Stimulated activated memory B cell treated with anti-CD40 and anti-IgM and Interleukin-4, amounts not matched to agents 10 μg/mL and 1 μg/mL and 100 μg/mL, for 72 hours (primary cell): ENCODE results near the gene OR9G1.
A peak's percentile ranks its signal among the peaks of the same experiment; 100 is the strongest.
"Not testable (repeated sequence)": the region's sequence is repeated elsewhere in the genome, so short reads cannot be mapped to it uniquely, and the experiment has no call there.

Source experiments
- ATAC-seq: fragments of 150-1000 bp; cut with Tn5 transposase; 2 replicates; pipeline ENCODE4 v1.10.0; 2021
- H3K27ac Mint-ChIP-seq: one replicate; pipeline ENCODE4 v1.8.0; 2022; ENCODE audit warnings: mild to moderate bottlenecking, mixed read lengths
- H3K27me3 Mint-ChIP-seq: one replicate; pipeline ENCODE4 v1.8.0; 2022; ENCODE audit warnings: mixed read lengths
- H3K36me3 Mint-ChIP-seq: one replicate; pipeline ENCODE4 v1.8.0; 2022; ENCODE audit warnings: mixed read lengths
- H3K4me1 Mint-ChIP-seq: one replicate; pipeline ENCODE4 v1.8.0; 2022; ENCODE audit warnings: mixed read lengths
- H3K4me3 Mint-ChIP-seq: one replicate; pipeline ENCODE4 v1.8.0; 2022; ENCODE audit warnings: mild to moderate bottlenecking, moderate library complexity, mixed read lengths
- H3K9me3 Mint-ChIP-seq: one replicate; pipeline ENCODE4 v1.8.0; 2022; ENCODE audit warnings: mixed read lengths

Gene OR9G1

GRCh38 chr11:56698795-56699194, at the start of gene OR9G1:
TSS of gene OR9G1 (plus strand) at chr11:56699095. CDS start at chr11:56700388, 1,293 bp downstream.
- peaks cover 7% of the 10 kb centered on the region for H3K9me3 Mint-ChIP-seq
- H3K4me1 Mint-ChIP-seq, result no peaks in the 10 kb centered on the region
- no peaks in the 10 kb centered on the region for H3K36me3 Mint-ChIP-seq
- no peak within 1 kb of the TSS for H3K4me3 Mint-ChIP-seq
- H3K27me3 Mint-ChIP-seq, result no peaks in the 10 kb centered on the region
- H3K27ac Mint-ChIP-seq, result no peak within 1 kb of the TSS
- ATAC-seq, result no peak

- H3K36me3 Mint-ChIP-seq, result no peaks in the 10 kb centered on the region
- ATAC-seq, result no peak
- H3K4me1 Mint-ChIP-seq, result no peaks in the 10 kb centered on the region
- H3K9me3 Mint-ChIP-seq, result peaks cover 10% of the 10 kb centered on the region
- no peak overlapping the region for H3K4me3 Mint-ChIP-seq
- H3K27ac Mint-ChIP-seq, result no peak overlapping the region
- no peaks in the 10 kb centered on the region for H3K27me3 Mint-ChIP-seq
Measured at GRCh38 chr11:56659755-56660154, 39.1 kb upstream of the OR9G1 start.

- ATAC-seq, result no peak
- H3K4me1 Mint-ChIP-seq, result no peaks in the 10 kb centered on the region
- peaks cover 7% of the 10 kb centered on the region for H3K9me3 Mint-ChIP-seq
- H3K4me3 Mint-ChIP-seq, result no peak within 1 kb of the TSS
- H3K27me3 Mint-ChIP-seq, result no peaks in the 10 kb centered on the region
- H3K36me3 Mint-ChIP-seq, result no peaks in the 10 kb centered on the region
- H3K27ac Mint-ChIP-seq, result no peak within 1 kb of the TSS
Measured at GRCh38 chr11:56663386-56663785, 35.5 kb upstream of the OR9G1 start, which contains the start of gene OR5AR1. TSS of gene OR5AR1 (plus strand) at chr11:56663686. CDS start at chr11:56663686, 0 bp downstream.

GRCh38 chr11:56670984-56671383, 27.9 kb upstream of the OR9G1 start:
- no peak for ATAC-seq
- H3K4me3 Mint-ChIP-seq, result no peak overlapping the region
- H3K9me3 Mint-ChIP-seq, result peaks cover 3% of the 10 kb centered on the region
- no peaks in the 10 kb centered on the region for H3K36me3 Mint-ChIP-seq
- H3K4me1 Mint-ChIP-seq, result no peaks in the 10 kb centered on the region
- no peaks in the 10 kb centered on the region for H3K27me3 Mint-ChIP-seq
- no peak overlapping the region for H3K27ac Mint-ChIP-seq

- Mint-ChIP-seq H3K27ac (no peak overlapping the region), H3K4me1 (no peaks in the 10 kb centered on the region), H3K4me3 (no peak overlapping the region), H3K27me3 (no peaks in the 10 kb centered on the region), H3K9me3 (peaks cover 7% of the 10 kb centered on the region), H3K36me3 (no peaks in the 10 kb centered on the region)
- ATAC-seq, result no peak
Measured at GRCh38 chr11:56688554-56689100, 10.3 kb upstream of the OR9G1 start.

- H3K27me3 Mint-ChIP-seq, H3K36me3 Mint-ChIP-seq, H3K9me3 Mint-ChIP-seq, H3K27ac Mint-ChIP-seq, H3K4me3 Mint-ChIP-seq, H3K4me1 Mint-ChIP-seq, ATAC-seq: not testable (repeated sequence)
Measured at GRCh38 chr11:56691179-56691578, 7.7 kb upstream of the OR9G1 start.

GRCh38 chr11:56693428-56693827, 5.5 kb upstream of the OR9G1 start:
- H3K27ac Mint-ChIP-seq, result no peak overlapping the region
- H3K36me3 Mint-ChIP-seq, result no peaks in the 10 kb centered on the region
- no peak for ATAC-seq
- H3K27me3 Mint-ChIP-seq, result no peaks in the 10 kb centered on the region
- H3K4me1 Mint-ChIP-seq, result no peaks in the 10 kb centered on the region
- H3K9me3 Mint-ChIP-seq, result peaks cover 4% of the 10 kb centered on the region
- no peak overlapping the region for H3K4me3 Mint-ChIP-seq

- Mint-ChIP-seq H3K27me3 (no peaks in the 10 kb centered on the region), H3K4me1 (no peaks in the 10 kb centered on the region), H3K27ac (no peak overlapping the region), H3K9me3 (peaks cover 7% of the 10 kb centered on the region), H3K36me3 (no peaks in the 10 kb centered on the region), H3K4me3 (no peak overlapping the region)
- peak; percentile 46 for ATAC-seq
Measured at GRCh38 chr11:56700242-56700913, 1.5 kb downstream of the OR9G1 start.

- Mint-ChIP-seq H3K9me3 (peaks cover 7% of the 10 kb centered on the region), H3K27me3 (no peaks in the 10 kb centered on the region), H3K27ac (no peak overlapping the region), H3K36me3 (no peaks in the 10 kb centered on the region), H3K4me1 (no peaks in the 10 kb centered on the region), H3K4me3 (no peak overlapping the region)
- peak; percentile 27 for ATAC-seq
Measured at GRCh38 chr11:56700914-56701485, 2.1 kb downstream of the OR9G1 start.

- peaks cover 8% of the 10 kb centered on the region for H3K9me3 Mint-ChIP-seq
- ATAC-seq, result peak; percentile 43
- no peaks in the 10 kb centered on the region for H3K27me3 Mint-ChIP-seq
- H3K36me3 Mint-ChIP-seq, result no peaks in the 10 kb centered on the region
- H3K27ac Mint-ChIP-seq, result no peak overlapping the region
- no peak overlapping the region for H3K4me3 Mint-ChIP-seq
- H3K4me1 Mint-ChIP-seq, result no peaks in the 10 kb centered on the region
Measured at GRCh38 chr11:56705784-56706396, 7.0 kb downstream of the OR9G1 start.

GRCh38 chr11:56706486-56706885, 7.6 kb downstream of the OR9G1 start:
- H3K9me3 Mint-ChIP-seq, result peaks cover 11% of the 10 kb centered on the region
- H3K36me3 Mint-ChIP-seq, result no peaks in the 10 kb centered on the region
- H3K27me3 Mint-ChIP-seq, result no peaks in the 10 kb centered on the region
- ATAC-seq, result peak; percentile 16
- H3K4me3 Mint-ChIP-seq, result no peak overlapping the region
- no peaks in the 10 kb centered on the region for H3K4me1 Mint-ChIP-seq
- H3K27ac Mint-ChIP-seq, result no peak overlapping the region

GRCh38 chr11:56714206-56714605, 15.3 kb downstream of the OR9G1 start:
- Mint-ChIP-seq H3K27ac (no peak overlapping the region), H3K9me3 (peaks cover 16% of the 10 kb centered on the region), H3K27me3 (no peaks in the 10 kb centered on the region), H3K4me3 (no peak overlapping the region), H3K36me3 (no peaks in the 10 kb centered on the region), H3K4me1 (no peaks in the 10 kb centered on the region)
- ATAC-seq, result no peak

GRCh38 chr11:56716379-56716854, 17.5 kb downstream of the OR9G1 start:
- no peak for ATAC-seq
- H3K36me3 Mint-ChIP-seq, result no peaks in the 10 kb centered on the region
- no peak overlapping the region for H3K4me3 Mint-ChIP-seq
- no peak overlapping the region for H3K27ac Mint-ChIP-seq
- H3K9me3 Mint-ChIP-seq, result peaks cover 12% of the 10 kb centered on the region
- no peaks in the 10 kb centered on the region for H3K27me3 Mint-ChIP-seq
- no peaks in the 10 kb centered on the region for H3K4me1 Mint-ChIP-seq

- Mint-ChIP-seq H3K4me1 (no peaks in the 10 kb centered on the region), H3K4me3 (no peak overlapping the region), H3K36me3 (no peaks in the 10 kb centered on the region), H3K27me3 (no peaks in the 10 kb centered on the region), H3K9me3 (peaks cover 7% of the 10 kb centered on the region), H3K27ac (no peak overlapping the region)
- ATAC-seq, result no peak
Measured at GRCh38 chr11:56720513-56720912, 21.6 kb downstream of the OR9G1 start.

GRCh38 chr11:56740107-56740506, 41.2 kb downstream of the OR9G1 start:
- H3K27me3 Mint-ChIP-seq, result no peaks in the 10 kb centered on the region
- H3K4me3 Mint-ChIP-seq, result no peak overlapping the region
- H3K9me3 Mint-ChIP-seq, result peaks cover 11% of the 10 kb centered on the region
- H3K27ac Mint-ChIP-seq, result no peak overlapping the region
- no peak for ATAC-seq
- H3K36me3 Mint-ChIP-seq, result no peaks in the 10 kb centered on the region
- no peaks in the 10 kb centered on the region for H3K4me1 Mint-ChIP-seq
